Stimulated activated naive CD4-positive, alpha-beta T cell (primary cell): ENCODE results near the gene TTC21B.
"Not testable (repeated sequence)": the region's sequence is repeated elsewhere in the genome, so short reads cannot be mapped to it uniquely, and the experiment has no call there.

Source experiments
- DNase-seq, 6 experiments: peaks; one replicate each; lab custom pipeline; 2025; lab: John Stamatoyannopoulos, UW

TTC21B gene

GRCh38 chr2:165886487-165887146 is 67.0 kb downstream of the TTC21B start:
- no peak for DNase-seq

- no peak for DNase-seq
Observed at GRCh38 chr2:165877565-165878550, 75.7 kb downstream of the TTC21B start.

- no peak for DNase-seq
Observed at GRCh38 chr2:165876712-165877111, 76.9 kb downstream of the TTC21B start.

GRCh38 chr2:165876269-165876668 is 77.3 kb downstream of the TTC21B start:
- no peak for DNase-seq

- DNase-seq, result peak in 3 of 6 experiments; percentile 60 to 69 (median 65)
Observed at GRCh38 chr2:165874445-165875039, 79.0 kb downstream of the TTC21B start.

- DNase-seq, result no peak
Observed at GRCh38 chr2:165872101-165872791, 81.3 kb downstream of the TTC21B start.

- DNase-seq, result no peak
Observed at GRCh38 chr2:165871025-165871424, 82.6 kb downstream of the TTC21B start.

GRCh38 chr2:165870346-165870745 is 83.2 kb downstream of the TTC21B start:
- DNase-seq, result no peak

- DNase-seq, result no peak
Observed at GRCh38 chr2:165868211-165868610, 85.4 kb downstream of the TTC21B start.

- no peak for DNase-seq
Observed at GRCh38 chr2:165864296-165864695, 89.3 kb downstream of the TTC21B start.

- no peak for DNase-seq
Observed at GRCh38 chr2:165863810-165864261, 89.7 kb downstream of the TTC21B start.

- DNase-seq, result not testable (repeated sequence)
Observed at GRCh38 chr2:165861083-165861482, 92.5 kb downstream of the TTC21B start.

GRCh38 chr2:165859723-165860122 is 93.9 kb downstream of the TTC21B start:
- not testable (repeated sequence) for DNase-seq

- no peak for DNase-seq
Observed at GRCh38 chr2:165857876-165858275, 95.7 kb downstream of the TTC21B start.

GRCh38 chr2:165852394-165852793 is 101.2 kb downstream of the TTC21B start:
- DNase-seq, result no peak

- no peak for DNase-seq
Observed at GRCh38 chr2:165847001-165847400, 106.6 kb downstream of the TTC21B start.

GRCh38 chr2:165846056-165846455 is 107.5 kb downstream of the TTC21B start:
- DNase-seq, result no peak

GRCh38 chr2:165844216-165844615 is 109.4 kb downstream of the TTC21B start:
- DNase-seq, result no peak

- no peak for DNase-seq
Observed at GRCh38 chr2:165843351-165843750, 110.2 kb downstream of the TTC21B start.

GRCh38 chr2:165840333-165840958 is 113.1 kb downstream of the TTC21B start:
- DNase-seq, result no peak

- DNase-seq, result no peak
Observed at GRCh38 chr2:165839610-165840009, 114.0 kb downstream of the TTC21B start.
